Colonic mucosa (tissue), 4 donors: ENCODE measurements around the gene BRCA1. TPM values are rescaled to one million over a fixed set of nuclear protein-coding genes. Genes with fewer than 3 reads are reported as not detected.
"Not testable (repeated sequence)": the region's sequence is repeated elsewhere in the genome, so short reads cannot be mapped to it uniquely, and the experiment has no call there.

Experiments used
- DNase-seq: peaks from one replicate; pipeline ENCODE4 v3.0.0-alpha.2; 2020
- H3K27ac ChIP-seq: fragments of 200-600 bp; one replicate; pipeline ENCODE4 v1.8.0; 2021
- H3K27me3 ChIP-seq: fragments of 200-600 bp; one replicate; pipeline ENCODE4 v1.8.0; 2021
- H3K36me3 ChIP-seq: fragments of 200-600 bp; one replicate; pipeline ENCODE4 v1.8.0; 2021
- H3K4me1 ChIP-seq: fragments of 200-600 bp; one replicate; pipeline ENCODE4 v1.8.0; 2021; ENCODE audit warnings: mild to moderate bottlenecking
- H3K4me3 ChIP-seq: fragments of 200-600 bp; one replicate; pipeline ENCODE4 v1.8.0; 2021
- H3K9ac ChIP-seq, 2 donors: one replicate each; pipeline ENCODE4 v1.7.0; 2013; ENCODE audit warnings: control low read depth in 2 of 2, low read depth in 2 of 2, low read length in 2 of 2
- H3K9me3 ChIP-seq: fragments of 200-600 bp; one replicate; pipeline ENCODE4 v1.8.0; 2021
- CTCF ChIP-seq: fragments of 200-600 bp; IDR thresholded peaks from one replicate; pipeline ENCODE4 v1.8.0; 2022; ENCODE audit warnings: antibody characterized with exemption, mild to moderate bottlenecking
- intact Hi-C: fragments of 100-400 bp; cut with DNase I; formaldehyde crosslinking; loops from one replicate; pipeline ENCODE4 v1.14.1; 2022
- total RNA-seq, 2 donors: library from RNA; stranded (reverse); fragmentation: NEBNext Ultra II Directional in 1 of 2; extraction: Animal tissue kit (Norgen Biotek cat#: 25700) in 1 of 2; gene quantifications; one replicate each; pipeline ENCODE4 v1.2.1, GENCODE V29; 2021
- donor health status: healthy.
- donor health status: DM: no; HTN: no; CAD: no.
- donor health status: DM: no; HTN: no; CAD: no.

Gene BRCA1
- total RNA-seq, 2 donors from 2014 or later = 9.5 to 44.1 TPM

- H3K4me3 ChIP-seq = no peak overlapping the region
- H3K27me3 ChIP-seq = no peaks in the 10 kb centered on the region
- no peak for DNase-seq
- intact Hi-C loops = no loop called here
- TF ChIP-seq CTCF = no peak
- H3K9me3 ChIP-seq = no peaks in the 10 kb centered on the region
- H3K36me3 ChIP-seq = no peaks in the 10 kb centered on the region
- H3K9ac ChIP-seq = no peak overlapping the region
- no peak overlapping the region for H3K27ac ChIP-seq
- H3K4me1 ChIP-seq = no peaks in the 10 kb centered on the region
These were observed 55.7 kb downstream of the BRCA1 start for GRCh38 chr17:43069368-43069898.

DNA sequence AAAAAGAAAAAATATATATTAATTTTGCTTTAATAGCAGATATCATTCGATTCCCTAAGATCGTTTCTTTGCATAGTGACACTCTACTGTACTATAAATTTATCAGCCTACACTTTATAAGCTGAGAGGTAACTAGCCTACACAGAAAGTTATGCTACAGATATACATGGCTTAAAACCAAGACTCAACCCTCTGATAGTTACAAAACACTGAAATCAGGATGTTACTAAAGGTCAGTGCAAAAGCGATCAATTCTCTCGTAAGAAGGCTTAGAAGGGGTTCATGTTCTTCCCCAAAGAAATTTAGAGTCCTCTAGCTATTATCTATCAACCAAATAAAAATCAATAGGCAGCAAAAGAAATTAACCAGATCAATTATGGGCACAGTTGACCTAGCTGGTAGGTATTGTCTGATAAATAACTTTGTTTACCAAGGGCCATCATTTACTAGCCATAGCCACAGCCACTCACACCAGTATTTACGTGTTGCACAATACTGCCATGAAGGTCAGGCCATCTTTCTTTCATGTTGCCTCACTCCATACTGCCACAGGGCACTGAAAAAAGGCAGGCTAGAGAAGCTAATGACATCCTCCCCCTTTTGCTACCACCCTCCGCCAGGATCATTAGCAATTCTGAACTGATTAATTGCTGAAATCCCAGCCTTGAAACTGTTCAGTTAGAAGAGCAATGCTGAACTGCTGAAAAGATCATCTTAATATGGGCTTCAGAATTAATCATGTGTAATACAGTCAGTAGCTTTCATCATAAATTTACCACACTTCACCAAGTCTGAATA, 56.4 kb downstream of the BRCA1 start:
- Histone ChIP-seq H3K4me3 (no peak overlapping the region), H3K27me3 (no peaks in the 10 kb centered on the region), H3K9ac (no peak overlapping the region), H3K9me3 (no peaks in the 10 kb centered on the region), H3K36me3 (no peaks in the 10 kb centered on the region), H3K4me1 (no peaks in the 10 kb centered on the region), H3K27ac (no peak overlapping the region)
- DNase-seq = no peak
- intact Hi-C loops = no loop called here
- TF ChIP-seq CTCF = no peak

DNA sequence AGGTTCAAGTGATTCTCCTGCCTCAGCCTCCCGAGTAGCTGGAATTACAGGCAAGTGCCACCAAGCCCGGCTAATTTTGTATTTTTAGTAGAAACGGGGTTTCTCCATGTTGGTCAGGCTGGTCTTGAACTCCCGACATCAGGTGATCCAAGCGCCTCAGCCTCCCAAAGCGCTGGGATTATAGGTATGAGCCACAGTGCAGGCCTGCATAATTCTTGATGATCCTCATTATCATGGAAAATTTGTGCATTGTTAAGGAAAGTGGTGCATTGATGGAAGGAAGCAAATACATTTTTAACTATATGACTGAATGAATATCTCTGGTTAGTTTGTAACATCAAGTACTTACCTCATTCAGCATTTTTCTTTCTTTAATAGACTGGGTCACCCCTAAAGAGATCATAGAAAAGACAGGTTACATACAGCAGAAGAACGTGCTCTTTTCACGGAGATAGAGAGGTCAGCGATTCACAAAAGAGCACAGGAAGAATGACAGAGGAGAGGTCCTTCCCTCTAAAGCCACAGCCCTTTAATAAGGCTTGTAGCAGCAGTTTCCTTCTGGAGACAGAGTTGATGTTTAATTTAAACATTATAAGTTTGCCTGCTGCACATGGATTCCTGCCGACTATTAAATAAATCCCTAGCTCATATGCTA, 62.1 kb downstream of the BRCA1 start:
- Histone ChIP-seq H3K27me3 (no peaks in the 10 kb centered on the region), H3K9ac (no peak overlapping the region), H3K36me3 (no peaks in the 10 kb centered on the region), H3K4me3 (no peak overlapping the region), H3K9me3 (no peaks in the 10 kb centered on the region), H3K27ac (no peak overlapping the region), H3K4me1 (no peaks in the 10 kb centered on the region)
- no peak for TF ChIP-seq CTCF
- DNase-seq = no peak
- intact Hi-C loops = no loop called here

DNA sequence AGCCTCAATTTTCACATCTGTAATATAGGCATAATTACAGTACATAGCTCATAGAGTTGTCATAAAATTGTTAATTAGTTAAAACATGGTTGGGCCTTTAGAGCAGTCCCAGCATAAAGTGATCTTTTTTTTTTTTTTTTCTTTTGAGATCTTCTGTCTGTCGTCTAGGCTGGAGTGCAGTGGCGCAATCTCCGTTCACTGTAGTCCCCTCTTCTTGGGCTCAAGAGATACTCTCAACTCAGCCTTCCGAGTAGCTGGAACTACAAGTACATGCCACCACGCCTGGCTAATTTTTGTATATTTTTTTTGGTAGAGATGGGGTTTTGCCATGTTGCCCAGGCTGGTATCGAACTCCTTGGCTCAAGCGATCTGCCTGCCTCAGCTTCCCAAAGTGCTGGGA, 69.1 kb downstream of the BRCA1 start:
- intact Hi-C loops = no loop called here
- DNase-seq = no peak
- H3K4me1 ChIP-seq = no peaks in the 10 kb centered on the region
- H3K27me3 ChIP-seq = no peaks in the 10 kb centered on the region
- no peak for TF ChIP-seq CTCF
- H3K9ac ChIP-seq = no peak overlapping the region
- H3K27ac ChIP-seq = no peak overlapping the region
- no peaks in the 10 kb centered on the region for H3K36me3 ChIP-seq
- no peak overlapping the region for H3K4me3 ChIP-seq
- H3K9me3 ChIP-seq = no peaks in the 10 kb centered on the region

GRCh38 chr17:43053008-43053407, 72.2 kb downstream of the BRCA1 start:
- H3K9me3 ChIP-seq, H3K36me3 ChIP-seq, DNase-seq, H3K4me1 ChIP-seq, H3K27ac ChIP-seq, H3K27me3 ChIP-seq, H3K4me3 ChIP-seq, H3K9ac ChIP-seq, intact Hi-C loops: not testable (repeated sequence)

GRCh38 chr17:43051969-43052368, 73.2 kb downstream of the BRCA1 start:
- Histone ChIP-seq H3K4me1 (no peaks in the 10 kb centered on the region), H3K4me3 (no peak overlapping the region), H3K9me3 (no peaks in the 10 kb centered on the region), H3K36me3 (no peaks in the 10 kb centered on the region), H3K9ac (no peak overlapping the region), H3K27ac (no peak overlapping the region), H3K27me3 (no peaks in the 10 kb centered on the region)
- no peak for TF ChIP-seq CTCF
- intact Hi-C loops = no loop called here
- no peak for DNase-seq
